NCI-H345 (cell line): Measurements from ENCODE around the gene VIPR2.
"Not testable (repeated sequence)": the region's sequence is repeated elsewhere in the genome, so short reads cannot be mapped to it uniquely, and the experiment has no call there.

Experiments
- DNase-seq: peaks from one replicate; lab custom pipeline; 2025; lab: John Stamatoyannopoulos, UW

The VIPR2 gene

DNA sequence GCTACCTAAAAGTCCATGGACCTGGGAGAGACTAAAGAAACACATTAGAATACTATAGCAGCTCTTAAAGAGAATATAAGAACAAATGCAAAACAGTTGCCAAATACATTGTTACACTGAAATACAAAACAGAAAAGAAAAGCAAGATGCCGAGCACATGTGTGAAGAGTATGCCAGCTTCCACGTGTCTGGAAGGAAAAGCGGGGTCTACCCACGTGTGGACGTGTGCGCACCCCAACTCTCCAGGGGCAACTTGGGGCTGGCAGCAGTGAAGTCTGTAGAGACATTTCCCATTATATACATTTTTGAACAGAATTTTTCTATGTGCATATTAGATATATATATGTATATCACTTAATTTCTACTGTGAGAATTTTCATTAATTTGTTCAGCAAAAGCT lies 6.2 kb downstream of the VIPR2 start:
- DNase-seq = no peak

DNA sequence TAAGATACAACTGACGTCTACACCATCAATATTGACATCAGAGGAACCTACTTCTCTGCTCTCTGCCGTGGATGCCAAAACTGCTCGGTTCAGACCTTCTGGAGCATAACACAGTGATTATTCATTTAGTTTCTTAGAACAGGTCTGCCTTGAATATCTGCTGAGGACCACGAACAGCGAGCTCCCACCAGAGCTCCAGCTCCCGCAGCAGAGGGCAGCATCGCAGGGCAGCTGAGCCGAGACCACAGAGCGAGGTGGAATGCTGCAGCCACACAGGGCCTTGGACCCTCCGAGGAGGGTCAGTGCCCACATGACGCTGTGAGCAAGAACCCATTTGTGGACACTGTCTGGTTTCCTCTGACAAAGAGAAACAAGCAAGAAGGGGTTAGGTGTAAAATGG lies 6.8 kb downstream of the VIPR2 start:
- DNase-seq = no peak

DNA sequence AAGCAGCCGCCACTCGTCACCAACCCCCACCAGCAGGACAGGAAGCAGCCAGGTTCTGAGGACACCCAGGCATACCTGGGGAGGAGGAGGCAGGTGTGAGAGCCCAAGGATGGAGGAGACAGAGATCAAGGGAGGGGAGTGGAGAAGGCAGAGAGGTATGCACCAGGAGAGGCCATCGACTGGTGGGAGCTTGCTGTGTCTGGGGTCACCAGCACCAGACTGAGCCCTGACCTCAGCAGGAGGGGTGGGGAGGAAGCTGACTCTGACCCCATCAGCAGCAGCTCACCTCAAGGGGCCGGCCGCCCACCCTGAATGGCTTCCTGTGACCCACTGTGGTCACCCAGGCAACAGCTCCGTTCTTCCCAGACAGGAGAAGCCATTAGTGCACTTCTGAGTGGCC lies 7.8 kb downstream of the VIPR2 start:
- DNase-seq = no peak

DNA sequence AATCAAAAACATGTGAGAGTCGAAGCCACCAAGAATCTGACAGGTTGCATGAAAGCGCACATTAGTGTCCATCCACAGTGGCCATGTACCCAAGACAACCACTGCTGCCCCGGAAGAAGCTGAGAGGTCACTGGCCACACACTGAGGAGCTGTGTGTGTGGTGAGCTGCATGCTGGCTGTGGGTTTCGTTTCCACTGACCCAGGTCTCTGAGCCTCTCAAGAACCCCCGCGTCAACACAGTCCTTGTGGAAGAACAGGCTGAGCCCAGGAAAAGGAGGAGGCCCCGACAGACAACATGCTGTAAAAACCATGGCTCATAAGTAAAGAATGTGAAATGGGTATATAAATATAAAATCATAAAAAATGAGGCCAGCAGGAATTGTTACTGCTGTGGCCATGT lies 8.2 kb downstream of the VIPR2 start:
- DNase-seq = no peak

DNA sequence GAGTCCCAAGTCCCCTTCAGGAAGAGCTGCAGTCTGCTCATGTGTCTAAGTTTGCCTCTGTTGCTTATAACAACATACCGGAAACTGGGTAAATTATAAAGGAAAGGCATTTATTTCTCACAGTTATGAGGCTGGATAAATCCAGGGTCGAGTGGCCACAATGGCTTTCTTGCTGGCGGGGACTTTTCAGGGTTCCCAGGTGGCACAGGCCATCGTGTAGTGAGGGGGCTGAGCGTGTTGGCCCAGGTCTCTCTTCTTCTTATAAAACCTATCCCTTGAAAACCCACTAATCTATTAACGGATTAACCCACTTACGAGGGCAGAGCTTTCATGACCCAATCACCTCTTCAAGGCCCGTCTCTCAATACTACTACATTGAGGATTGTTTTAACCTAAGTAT lies 8.7 kb downstream of the VIPR2 start:
- no peak for DNase-seq

DNA sequence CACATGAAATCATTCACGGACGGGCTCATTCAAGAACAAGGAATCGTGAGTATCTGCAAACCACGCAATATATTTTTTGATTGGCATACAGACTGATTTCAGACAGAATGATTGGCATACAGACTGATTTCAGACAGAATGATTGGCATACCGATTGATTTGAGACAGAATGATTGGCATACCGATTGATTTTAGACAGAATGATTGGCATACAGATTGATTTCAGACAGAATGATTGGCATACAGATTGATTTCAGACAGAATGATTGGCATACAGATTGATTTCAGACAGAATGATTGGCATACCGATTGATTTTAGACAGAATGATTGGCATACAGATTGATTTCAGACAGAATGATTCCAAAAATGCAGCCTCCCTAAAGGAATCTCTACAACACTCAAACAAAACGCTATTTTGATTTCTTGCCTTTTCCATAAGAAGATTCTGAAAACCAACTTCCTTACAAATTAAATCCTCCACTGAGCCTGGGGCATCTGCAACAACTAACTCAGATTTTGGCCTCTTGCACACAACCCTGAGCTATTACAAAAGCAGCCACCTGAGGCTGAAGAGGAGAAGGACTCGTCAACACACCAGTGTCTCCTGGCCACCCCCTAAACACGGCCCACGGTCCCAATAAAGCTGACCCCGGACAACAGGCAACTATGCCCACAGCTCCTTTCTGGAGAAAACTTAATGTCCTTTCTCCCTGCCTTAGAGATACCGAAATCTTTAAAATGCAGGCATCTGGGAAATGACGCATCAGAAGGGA lies 11.8 kb downstream of the VIPR2 start:
- DNase-seq = not testable (repeated sequence)

DNA sequence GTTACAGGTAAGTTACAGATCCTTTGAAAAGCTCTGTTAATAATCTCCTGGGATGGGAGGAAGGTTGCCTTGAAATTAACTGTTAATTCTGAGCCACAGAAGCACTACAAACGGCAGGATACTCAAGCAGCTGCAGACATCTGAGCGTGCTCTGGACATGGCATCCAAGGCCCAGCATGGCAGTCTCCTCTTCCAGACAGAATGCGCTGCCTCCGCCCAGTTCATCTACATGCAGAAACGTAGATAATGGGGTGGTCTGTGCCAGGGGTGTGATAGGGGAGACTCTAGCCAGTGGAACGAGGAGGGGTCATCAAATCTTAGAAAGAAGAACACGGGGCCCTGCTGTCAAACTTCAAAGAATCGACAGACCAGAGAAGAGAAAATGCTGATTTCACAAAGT lies 13.8 kb downstream of the VIPR2 start:
- DNase-seq = no peak

DNA sequence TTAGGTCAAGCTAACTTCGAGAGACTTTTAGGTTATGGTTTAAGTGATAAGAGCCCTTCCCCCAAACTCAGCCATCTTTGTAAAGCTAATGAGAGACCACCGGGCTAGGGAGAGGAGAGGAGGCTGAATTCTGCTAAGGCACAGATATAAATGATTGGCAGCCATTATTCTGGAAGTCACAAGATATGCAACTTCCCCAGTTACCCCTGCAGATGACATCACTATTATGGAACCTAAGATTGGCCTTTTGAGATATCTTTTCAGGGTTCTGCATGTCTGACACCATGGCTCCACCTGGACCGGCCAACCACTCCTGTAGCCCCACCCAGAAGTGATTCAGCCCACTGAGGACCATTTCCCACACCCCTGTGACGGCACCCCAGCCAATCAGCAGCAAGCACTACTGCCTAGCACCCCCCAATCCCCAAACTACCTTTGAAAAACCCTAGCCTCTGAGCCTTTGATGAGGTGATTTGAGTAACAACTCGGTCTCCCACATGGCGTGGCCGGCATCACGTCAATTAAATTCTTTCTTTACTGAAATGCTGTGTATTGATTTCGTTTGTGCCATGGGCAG lies 14.4 kb downstream of the VIPR2 start:
- DNase-seq = no peak

DNA sequence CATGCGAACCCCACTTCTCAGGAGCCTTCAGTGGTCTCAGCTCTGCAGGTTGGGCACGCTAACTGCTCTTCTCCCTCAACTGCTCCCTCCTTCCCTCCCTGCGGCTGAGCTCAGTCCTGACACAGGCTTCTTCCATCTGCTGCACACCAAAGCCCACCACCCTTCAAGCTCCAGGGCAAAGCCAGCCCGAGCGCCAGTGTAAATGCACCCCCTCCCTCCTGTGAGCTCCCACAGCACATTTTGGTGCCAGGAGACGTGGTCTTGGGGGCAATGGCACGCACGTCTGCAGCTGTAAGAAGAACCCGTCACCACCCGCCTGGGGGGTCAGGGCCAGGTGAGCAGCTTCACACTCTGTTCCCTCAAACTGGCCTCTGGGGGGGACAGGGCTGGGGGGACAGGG lies 15.9 kb downstream of the VIPR2 start:
- DNase-seq = no peak

DNA sequence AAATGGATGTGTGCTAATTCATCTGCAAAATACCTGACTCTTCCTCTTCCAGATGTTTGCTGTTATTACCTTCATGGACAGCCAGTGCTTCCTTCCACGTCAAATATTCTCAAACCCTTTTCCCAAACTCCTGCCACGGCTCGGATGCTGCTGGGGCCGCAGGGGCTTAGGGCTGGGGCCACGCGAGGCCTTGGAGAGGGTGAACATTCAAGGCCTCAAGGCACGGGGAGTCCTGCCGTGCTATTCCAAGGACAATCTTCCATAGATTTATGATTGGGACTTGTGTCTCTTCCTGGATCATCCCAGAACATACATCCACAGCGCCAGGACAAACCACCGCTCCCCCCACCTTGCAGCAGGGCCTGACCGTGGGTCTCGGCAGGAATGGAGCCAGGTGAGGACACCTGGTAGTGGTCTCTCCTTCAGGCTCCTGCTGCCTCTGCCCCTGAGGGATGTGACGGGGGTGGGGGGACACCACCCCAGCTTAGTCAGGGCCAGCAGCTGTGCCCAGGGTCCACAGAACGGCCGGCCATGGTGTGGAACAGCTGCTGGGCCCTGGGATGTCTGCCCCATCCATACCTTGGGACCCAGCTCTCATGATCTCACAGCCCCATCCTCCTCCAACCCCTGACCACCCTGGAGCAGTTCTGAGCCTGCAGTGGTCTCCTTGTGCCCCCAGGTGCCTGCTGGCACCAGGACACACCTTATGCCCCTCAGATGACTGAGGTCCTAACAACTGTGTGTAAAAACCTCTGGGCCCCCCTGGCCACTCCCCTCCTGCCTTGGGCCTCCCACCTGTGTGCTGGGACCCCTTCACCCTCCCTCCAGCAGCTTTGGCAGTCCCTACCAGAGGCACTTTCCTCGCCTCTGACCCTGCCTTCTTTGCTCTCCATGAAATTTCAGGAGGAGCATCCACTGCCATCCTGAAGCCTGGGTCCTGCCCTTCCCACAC lies 16.7 kb downstream of the VIPR2 start:
- no peak for DNase-seq

DNA sequence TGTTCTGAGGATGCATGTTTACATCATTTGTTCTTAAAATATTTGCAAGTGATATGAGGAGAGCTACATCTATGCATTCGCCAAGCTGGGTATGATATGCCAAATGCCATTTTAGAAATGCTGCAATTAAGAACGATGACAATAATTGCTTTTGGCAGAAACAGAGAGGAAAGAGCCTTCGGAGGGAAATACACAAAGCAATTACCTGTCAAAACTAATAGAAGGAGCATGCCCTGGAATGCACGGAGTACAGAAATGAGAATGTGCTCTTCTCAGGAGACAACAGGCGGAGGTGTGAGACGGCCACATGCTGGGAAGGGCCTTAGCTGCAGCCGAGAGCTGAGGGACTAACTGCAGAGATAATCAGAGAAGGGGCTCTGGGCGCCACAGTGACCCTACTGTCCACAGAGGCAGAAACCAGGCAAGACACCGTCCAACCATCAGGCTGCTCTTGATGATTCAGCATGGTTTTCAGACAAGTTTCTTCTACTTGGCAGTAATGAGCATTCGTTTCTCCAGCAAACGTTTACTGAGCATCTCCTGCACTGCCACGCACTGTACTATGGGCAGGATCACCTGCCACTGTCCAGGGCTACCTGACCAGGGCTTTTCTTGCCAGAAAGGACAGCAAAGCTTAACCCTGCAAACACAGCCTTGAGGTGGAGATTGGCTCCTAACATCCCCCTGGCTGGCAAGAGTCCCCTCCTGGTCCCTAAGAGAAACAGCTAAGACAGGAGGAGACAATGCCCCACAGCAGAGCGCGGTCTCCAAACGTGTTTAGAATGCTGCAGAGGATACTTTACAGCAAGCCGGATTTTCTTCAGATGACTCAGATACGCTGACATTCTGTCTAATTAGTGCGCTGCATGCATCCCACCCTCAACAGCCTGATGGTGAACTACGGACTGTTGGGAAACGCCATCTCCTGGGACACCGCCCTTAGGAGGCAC lies 18.1 kb downstream of the VIPR2 start:
- no peak for DNase-seq

DNA sequence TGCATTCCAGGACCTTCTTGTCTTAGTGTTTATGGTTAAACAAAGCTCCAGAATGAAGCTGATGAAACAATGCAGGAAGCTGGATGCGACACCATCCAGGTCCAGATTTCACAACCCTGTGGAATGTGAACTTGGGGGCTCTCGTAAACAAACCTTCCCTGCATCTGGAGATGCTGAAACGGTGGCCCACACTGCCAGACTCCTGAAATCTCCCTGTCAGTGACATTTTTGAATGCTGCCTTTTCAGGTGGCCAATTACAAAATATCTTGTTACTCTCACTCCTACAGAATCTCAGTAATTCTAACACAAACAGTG lies 18.8 kb downstream of the VIPR2 start:
- DNase-seq = no peak

DNA sequence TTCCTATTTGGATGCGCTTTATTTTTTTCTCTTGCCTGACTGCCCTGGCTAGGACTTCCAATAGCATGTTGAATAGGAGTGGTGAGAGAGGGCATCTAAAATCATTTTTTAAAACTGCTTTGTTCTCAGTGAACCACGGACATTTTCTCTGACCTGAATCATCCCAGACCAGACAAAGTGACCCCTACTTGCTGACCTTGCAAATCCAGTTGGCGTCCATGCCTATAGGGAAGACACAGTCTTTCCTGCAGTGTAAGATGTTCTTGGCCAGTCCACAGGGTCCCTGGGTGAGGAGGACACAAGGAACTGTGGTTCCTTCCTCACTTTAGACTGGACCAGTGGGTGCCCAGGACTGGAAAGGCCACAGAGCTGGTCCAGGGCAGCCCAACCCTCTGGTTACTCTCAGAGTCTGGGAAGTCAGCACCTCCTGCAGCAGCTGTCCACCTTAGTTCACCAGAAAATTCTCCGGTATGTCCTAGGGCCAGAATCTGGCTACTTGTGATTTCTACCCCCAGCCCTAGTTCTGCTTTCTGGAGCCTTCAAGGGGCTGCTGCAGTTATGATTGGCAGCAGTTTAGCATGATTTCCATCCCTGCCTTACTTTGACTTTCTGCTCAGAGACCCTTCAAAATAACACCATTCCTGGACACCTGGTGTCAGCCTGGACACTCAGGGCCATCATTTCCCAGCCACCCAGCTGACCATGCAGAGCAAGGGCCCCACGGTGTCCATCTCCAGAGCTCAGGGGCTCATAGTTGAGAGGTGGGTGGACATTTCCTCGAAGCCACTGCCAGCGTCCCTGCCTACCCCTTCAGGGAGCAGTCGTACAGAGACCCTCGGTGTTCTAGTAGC lies 19.3 kb downstream of the VIPR2 start:
- no peak for DNase-seq

DNA sequence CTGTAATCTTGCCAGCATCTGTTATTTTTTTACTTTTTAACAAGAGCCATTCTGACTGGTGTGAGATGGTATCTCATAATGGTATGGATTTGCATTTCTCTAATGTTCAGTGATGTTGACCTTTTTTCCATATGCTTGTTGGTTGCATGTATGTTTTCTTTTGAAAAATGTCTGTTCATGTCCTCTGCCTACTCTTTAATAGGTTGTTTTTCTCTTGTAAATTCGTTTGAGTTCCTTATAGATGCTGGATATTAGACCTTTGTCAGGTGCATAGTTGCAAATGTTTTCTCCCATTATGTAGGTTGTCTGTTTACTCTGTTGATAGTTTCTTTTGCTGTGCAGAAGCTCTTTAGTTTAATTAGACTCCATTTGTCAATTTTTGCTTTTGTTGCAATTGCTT lies 20.9 kb downstream of the VIPR2 start:
- DNase-seq = not testable (repeated sequence)

DNA sequence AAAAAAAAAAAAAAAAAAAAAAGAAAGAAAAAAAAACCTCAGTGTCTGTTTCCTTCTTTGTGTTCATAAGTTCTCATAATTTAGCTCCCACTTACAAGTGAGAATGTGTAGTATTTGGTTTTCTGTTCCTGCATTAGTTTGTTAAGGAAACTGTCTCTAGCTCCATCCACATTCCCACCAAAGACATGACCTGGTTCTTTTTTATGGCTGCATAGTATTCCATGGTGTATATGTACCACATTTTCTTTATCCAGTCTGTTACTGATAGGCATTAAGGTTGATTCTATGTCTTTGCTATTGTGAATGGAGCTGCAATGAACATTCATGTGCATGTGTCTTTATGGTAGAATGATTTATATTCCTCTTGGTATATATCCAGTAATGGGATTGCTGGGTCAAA lies 21.4 kb downstream of the VIPR2 start:
- not testable (repeated sequence) for DNase-seq

DNA sequence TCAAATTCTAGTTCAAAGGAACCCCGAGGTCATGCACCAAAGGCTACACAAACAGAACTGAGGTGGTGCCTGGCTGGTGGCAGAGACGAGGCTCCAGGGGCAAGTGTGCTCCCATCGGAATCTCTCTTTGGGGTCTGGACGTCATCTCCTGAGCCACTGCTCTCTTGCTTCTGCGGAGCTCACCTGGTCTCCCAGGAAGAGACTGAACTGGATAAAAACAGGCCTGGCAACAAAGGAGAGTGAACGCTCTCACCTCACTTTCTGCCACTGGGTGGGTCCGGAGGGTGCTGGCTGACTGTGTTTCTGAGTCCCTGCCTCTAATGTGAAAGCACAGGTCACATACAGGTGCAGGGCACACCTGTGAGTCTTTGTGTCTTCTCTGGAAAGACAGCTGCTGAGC lies 22.4 kb downstream of the VIPR2 start:
- DNase-seq = no peak

DNA sequence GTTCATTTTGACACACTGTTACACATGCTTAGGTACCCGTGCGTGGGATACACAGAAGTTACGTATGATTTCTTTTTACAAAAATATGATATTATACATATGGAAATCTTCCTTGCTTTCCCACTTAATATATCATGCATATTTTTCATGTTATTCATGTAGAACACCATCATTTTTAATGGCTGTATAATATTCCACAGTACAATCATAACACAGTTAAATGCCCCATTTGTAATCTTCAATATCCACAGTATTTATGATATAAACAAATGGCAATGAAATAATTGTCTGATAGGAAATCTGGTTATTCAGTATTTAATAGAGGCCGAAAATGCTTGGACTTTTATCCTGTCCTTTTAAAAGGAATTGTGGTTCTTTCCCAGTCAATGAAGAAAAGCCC lies 23.2 kb downstream of the VIPR2 start:
- DNase-seq = no peak

DNA sequence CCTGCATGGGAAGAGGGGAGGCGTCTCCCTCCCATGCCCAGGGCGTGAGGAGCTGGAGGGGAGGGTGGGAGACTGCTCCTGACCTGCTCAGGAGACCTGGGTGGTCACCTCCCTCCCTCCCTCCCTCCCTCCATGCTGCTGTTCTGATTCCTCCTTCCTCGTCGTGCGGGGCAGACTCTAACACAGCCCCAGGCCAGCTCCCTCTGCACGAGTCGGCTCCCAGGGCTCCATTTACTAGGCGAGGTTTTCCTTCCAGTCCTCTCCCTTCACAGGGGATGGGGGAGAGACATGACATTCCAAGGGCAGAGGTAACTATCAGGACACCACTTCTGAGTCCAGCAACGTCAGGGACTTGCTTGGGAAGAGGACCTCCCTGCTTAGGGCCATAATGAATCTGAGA lies 23.6 kb downstream of the VIPR2 start:
- DNase-seq = no peak

DNA sequence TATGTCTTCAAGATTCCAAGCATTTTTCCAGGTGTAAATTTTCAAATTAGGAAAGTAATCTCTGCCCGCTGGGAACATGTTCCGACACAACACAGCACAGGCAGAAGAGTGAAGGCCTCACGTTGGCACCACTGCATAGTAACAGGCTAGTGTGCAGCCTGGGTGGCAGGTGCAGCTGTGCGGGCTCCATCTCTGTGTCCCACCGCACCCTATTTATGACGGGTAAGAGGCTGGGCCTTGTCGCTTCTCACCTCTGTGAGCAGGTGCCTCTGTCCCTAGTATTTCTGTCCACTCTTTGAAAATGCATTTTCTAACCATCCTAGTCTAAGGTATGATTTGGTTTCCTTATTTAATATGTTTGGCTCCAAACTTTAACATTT lies 24.1 kb downstream of the VIPR2 start:
- no peak for DNase-seq

DNA sequence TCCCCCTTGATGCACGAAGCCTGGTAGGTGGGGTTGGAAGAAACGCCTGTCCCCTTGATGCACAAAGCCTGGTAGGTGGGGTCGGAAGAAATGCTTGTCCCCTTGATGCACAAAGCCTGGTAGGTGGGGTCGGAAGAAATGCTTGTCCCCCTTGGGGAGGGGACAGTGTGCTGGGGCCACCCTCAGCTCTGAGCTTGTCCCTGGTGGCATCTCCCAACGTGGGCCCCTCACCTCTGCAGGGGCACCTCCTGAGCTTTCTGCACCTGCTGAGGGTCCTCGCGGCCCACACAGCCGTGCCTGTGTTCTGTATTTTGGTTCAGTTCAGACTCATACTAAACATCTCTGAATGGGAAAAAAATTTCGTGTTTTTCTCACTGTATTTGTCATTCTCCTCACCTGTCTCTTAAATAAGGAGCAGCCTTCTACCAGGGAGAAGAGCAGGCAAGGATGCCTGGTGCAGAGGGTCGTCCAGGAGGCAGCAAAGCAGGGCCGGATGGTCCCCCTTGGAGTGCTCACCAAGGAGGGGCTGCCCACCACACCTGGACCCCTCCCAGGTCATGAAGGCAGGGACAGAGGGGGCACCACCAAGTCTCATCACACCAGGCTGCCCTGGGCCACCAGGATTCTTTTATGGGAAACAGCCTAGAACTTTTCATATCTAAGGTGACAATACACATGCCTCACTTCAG lies 24.7 kb downstream of the VIPR2 start:
- DNase-seq = no peak
